Mesenchymal stem cell (in vitro differentiated cells and primary cell): ENCODE data around the gene KIF13A.

Experiments used
- DNase-seq: peaks from one replicate; pipeline ENCODE4 v3.0.0-alpha.2; 2013
- H2AFZ ChIP-seq: one replicate; pipeline ENCODE4 v1.6.1; 2013; ENCODE audit warnings: low read depth, mild to moderate bottlenecking, control low read depth, inconsistent platforms, low read length, moderate library complexity
- H2AK5ac ChIP-seq: 2 replicates; pipeline ENCODE4 v1.6.1; 2013; ENCODE audit warnings: low read length, moderate library complexity, mild to moderate bottlenecking, inconsistent platforms; ENCODE audit not compliant: severe bottlenecking
- H2BK120ac ChIP-seq: one replicate; pipeline ENCODE4 v1.6.1; 2013; ENCODE audit warnings: low read depth, mild to moderate bottlenecking, inconsistent platforms, low read length, moderate library complexity
- H2BK12ac ChIP-seq, 2 experiments: one replicate each; pipeline ENCODE4 v1.6.1; 2013; ENCODE audit warnings: inconsistent platforms in 2 of 2, low read length in 2 of 2, mild to moderate bottlenecking in 2 of 2, moderate library complexity in 2 of 2, control low read depth in 1 of 2
- H2BK15ac ChIP-seq: one replicate; pipeline ENCODE4 v1.6.1; 2013; ENCODE audit warnings: mild to moderate bottlenecking, low read depth, inconsistent platforms; ENCODE audit not compliant: poor library complexity, severe bottlenecking
- H2BK5ac ChIP-seq: 2 replicates; pipeline ENCODE4 v1.6.1; 2013; ENCODE audit warnings: low read depth, mild to moderate bottlenecking, low read length, control low read depth, inconsistent platforms; ENCODE audit not compliant: poor library complexity, severe bottlenecking
- H3K14ac ChIP-seq, 2 experiments: one replicate each; pipeline ENCODE4 v1.6.1; 2013; ENCODE audit warnings: inconsistent platforms in 2 of 2, low read length in 2 of 2, control low read depth in 1 of 2, mild to moderate bottlenecking in 1 of 2, moderate library complexity in 1 of 2
- H3K18ac ChIP-seq, 2 experiments: one replicate each; pipeline ENCODE4 v1.6.1; 2013; ENCODE audit warnings: inconsistent platforms in 2 of 2, low read length in 2 of 2, control low read depth in 1 of 2, low read depth in 1 of 2, mild to moderate bottlenecking in 1 of 2
- H3K23ac ChIP-seq, 2 experiments: one replicate each; pipeline ENCODE4 v1.6.1; 2013; ENCODE audit warnings: inconsistent platforms in 2 of 2, low read length in 2 of 2, mild to moderate bottlenecking in 2 of 2, moderate library complexity in 2 of 2, control low read depth in 1 of 2
- H3K27ac ChIP-seq: 2 replicates; pipeline ENCODE4 v1.5.1; 2013; ENCODE audit warnings: mild to moderate bottlenecking, moderate library complexity, low read length, control low read depth, inconsistent platforms; ENCODE audit not compliant: poor library complexity, severe bottlenecking
- H3K27me3 ChIP-seq, 2 experiments: 2 replicates each; pipeline versions ENCODE4 v1.6.1 to v1.7.0; 2013; ENCODE audit warnings: low read length in 2 of 2, mild to moderate bottlenecking in 2 of 2, moderate library complexity in 2 of 2, control low read depth in 1 of 2, inconsistent platforms in 1 of 2; ENCODE audit not compliant: control insufficient read depth in 1 of 2, insufficient read depth in 1 of 2
- H3K36me3 ChIP-seq, 2 experiments: 2 replicates each; pipeline versions ENCODE4 v1.6.1 to v1.7.0; 2013; ENCODE audit warnings: low read length in 2 of 2, control low read depth in 1 of 2, inconsistent platforms in 1 of 2, low read depth in 1 of 2, mild to moderate bottlenecking in 1 of 2; ENCODE audit not compliant: insufficient read depth in 2 of 2, control insufficient read depth in 1 of 2
- H3K4ac ChIP-seq, 2 experiments: one replicate each; pipeline ENCODE4 v1.6.1; 2013; ENCODE audit warnings: inconsistent platforms in 2 of 2, low read length in 2 of 2, mild to moderate bottlenecking in 2 of 2, moderate library complexity in 2 of 2, control low read depth in 1 of 2, low read depth in 1 of 2
- H3K4me1 ChIP-seq: 2 replicates; pipeline ENCODE4 v1.6.1; 2013; ENCODE audit warnings: low read depth, low read length, control low read depth; ENCODE audit not compliant: control insufficient read depth, insufficient read depth
- H3K4me2 ChIP-seq: 2 replicates; pipeline ENCODE4 v1.6.1; 2013; ENCODE audit warnings: low read length, mild to moderate bottlenecking, inconsistent platforms; ENCODE audit not compliant: poor library complexity, severe bottlenecking
- H3K4me3 ChIP-seq, 2 experiments: 2 replicates each; pipeline versions ENCODE4 v1.5.1 to v1.7.0; 2013; ENCODE audit warnings: low read length in 2 of 2, mild to moderate bottlenecking in 2 of 2, control low read depth in 1 of 2, low read depth in 1 of 2; ENCODE audit not compliant: insufficient read depth in 1 of 2
- H3K79me1 ChIP-seq: replicated peaks from 2 replicates; pipeline ENCODE4 v1.6.1; 2013; ENCODE audit warnings: mild to moderate bottlenecking, control low read depth, low read length, inconsistent platforms; ENCODE audit not compliant: poor library complexity, severe bottlenecking
- H3K9ac ChIP-seq: 2 replicates; pipeline ENCODE4 v1.7.0; 2013; ENCODE audit warnings: mild to moderate bottlenecking, low read length, moderate library complexity
- H3K9me3 ChIP-seq: 2 replicates; pipeline ENCODE4 v1.7.0; 2013; ENCODE audit warnings: mild to moderate bottlenecking, low read length; ENCODE audit not compliant: control insufficient read depth
- H4K8ac ChIP-seq: one replicate; pipeline ENCODE4 v1.6.1; 2013; ENCODE audit warnings: inconsistent platforms, mild to moderate bottlenecking, low read length, moderate library complexity
- H4K91ac ChIP-seq: one replicate; pipeline ENCODE4 v1.6.1; 2013; ENCODE audit warnings: mild to moderate bottlenecking, low read length, inconsistent platforms
- WGBS: methylation state at CpG from one replicate; pipeline ENCODE4 v1.1.7; 2013; ENCODE audit warnings: mixed read lengths; 5-methylcytosine and 5-hydroxymethylcytosine counted together

Gene KIF13A

DNA sequence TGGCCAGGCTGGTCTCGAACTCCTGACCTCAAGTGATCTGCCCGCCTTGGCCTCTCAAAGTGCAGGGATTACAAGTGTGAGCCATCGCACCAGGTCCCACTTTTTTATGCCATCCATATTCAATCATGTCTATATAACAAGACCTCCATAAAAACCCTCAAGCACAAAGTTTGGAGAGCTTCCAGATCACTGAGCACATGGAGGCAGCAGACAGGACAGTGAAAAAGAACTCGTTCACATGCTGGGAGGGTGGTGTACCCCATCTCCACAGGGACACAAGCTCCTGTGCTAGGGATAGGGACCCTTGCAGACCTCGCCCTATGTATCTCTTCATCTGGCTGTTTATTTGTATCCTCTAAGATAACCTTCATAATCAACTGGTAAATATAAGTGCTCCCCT, 30.3 kb downstream of the KIF13A start:
- WGBS, result 86% methylated on average over 5 of the region's 5 CpGs
- Histone ChIP-seq H3K18ac (peak overlapping the region in 1 of 2 experiments; percentile 82), H3K27ac (no peak overlapping the region), H4K91ac (no peak overlapping the region), H3K4ac (peak overlapping the region; percentile 45 to 57), H3K4me3 (no peak overlapping the region), H3K79me1 (peaks cover 38% of the 10 kb centered on the region), H4K8ac (no peak overlapping the region), H2BK120ac (no peak overlapping the region), H3K4me1 (no peaks in the 10 kb centered on the region), H3K36me3 (peaks cover 3 to 9% of the 10 kb centered on the region in 2 experiments), H3K14ac (no peak overlapping the region), H3K27me3 (no peaks in the 10 kb centered on the region), H2AK5ac (no peak overlapping the region), H3K4me2 (no peak overlapping the region), H2AFZ (no peak overlapping the region), H2BK5ac (no peak overlapping the region), H2BK12ac (peak overlapping the region in 1 of 2 experiments; percentile 86), H3K9ac (peak overlapping the region; percentile 42), H2BK15ac (no peak overlapping the region), H3K23ac (peak overlapping the region in 1 of 2 experiments; percentile 59), H3K9me3 (no peaks in the 10 kb centered on the region)
- DNase-seq, result no peak

DNA sequence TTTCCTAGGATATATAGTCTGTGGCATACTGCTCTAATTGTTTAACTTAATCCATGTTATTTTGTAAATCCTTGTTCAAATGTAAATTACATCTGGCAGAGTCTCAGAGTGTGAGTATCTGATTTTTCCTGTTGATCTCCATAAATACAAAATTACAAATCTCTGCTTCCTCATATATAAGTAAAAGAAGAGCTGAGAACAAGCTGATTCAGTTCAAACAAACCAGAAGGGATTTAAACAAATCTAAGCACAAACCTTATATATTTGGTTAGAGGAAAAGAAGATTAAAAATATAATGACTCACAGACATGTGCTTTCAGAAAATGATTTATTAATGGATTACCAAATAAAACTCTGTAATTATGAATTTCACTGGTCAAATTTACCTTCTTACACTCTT, 37.3 kb downstream of the KIF13A start:
- Histone ChIP-seq H4K91ac (no peak overlapping the region), H4K8ac (no peak overlapping the region), H3K27me3 (no peaks in the 10 kb centered on the region), H2AK5ac (no peak overlapping the region), H3K14ac (no peak overlapping the region), H3K36me3 (peaks cover 3 to 9% of the 10 kb centered on the region in 2 experiments), H3K4me1 (no peaks in the 10 kb centered on the region), H2BK5ac (no peak overlapping the region), H2AFZ (no peak overlapping the region), H3K27ac (no peak overlapping the region), H3K23ac (no peak overlapping the region), H3K4me2 (no peak overlapping the region), H2BK15ac (no peak overlapping the region), H2BK120ac (no peak overlapping the region), H3K4ac (no peak overlapping the region), H3K9me3 (no peaks in the 10 kb centered on the region), H2BK12ac (no peak overlapping the region), H3K4me3 (no peak overlapping the region), H3K18ac (no peak overlapping the region), H3K79me1 (peaks cover 20% of the 10 kb centered on the region), H3K9ac (peak overlapping the region; percentile 67)
- no peak for DNase-seq

DNA sequence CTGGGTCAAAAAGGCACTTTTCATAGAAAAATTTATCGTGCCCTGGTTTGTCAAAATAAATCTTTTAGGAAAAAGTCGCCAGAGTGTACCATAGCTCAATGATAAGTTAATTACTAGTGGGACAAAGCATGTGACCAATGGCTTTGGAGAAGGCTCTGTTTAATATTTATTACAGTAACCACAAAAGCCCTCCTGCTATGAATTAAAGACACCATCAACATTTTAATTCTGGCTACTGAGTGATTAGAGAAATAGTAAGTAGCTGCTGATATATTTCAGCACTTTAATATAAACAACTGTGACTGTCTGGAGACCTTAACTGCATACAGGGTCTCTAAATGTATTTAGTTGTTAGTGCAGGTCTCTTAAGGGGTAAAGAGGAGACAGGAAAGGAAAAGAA, 38.3 kb downstream of the KIF13A start:
- no peaks in the 10 kb centered on the region for H3K27me3 ChIP-seq
- H4K91ac ChIP-seq, result no peak overlapping the region
- no peak overlapping the region for H2BK120ac ChIP-seq
- H3K23ac ChIP-seq, result no peak overlapping the region
- no peak overlapping the region for H3K4me3 ChIP-seq
- no peak overlapping the region for H2BK15ac ChIP-seq
- no peak overlapping the region for H4K8ac ChIP-seq
- H2BK12ac ChIP-seq, result no peak overlapping the region
- H3K4me2 ChIP-seq, result no peak overlapping the region
- H3K4ac ChIP-seq, result no peak overlapping the region
- H3K9ac ChIP-seq, result no peak overlapping the region
- peaks cover 3 to 9% of the 10 kb centered on the region in 2 experiments for H3K36me3 ChIP-seq
- H2AK5ac ChIP-seq, result no peak overlapping the region
- no peak overlapping the region for H3K18ac ChIP-seq
- no peaks in the 10 kb centered on the region for H3K4me1 ChIP-seq
- no peak overlapping the region for H2AFZ ChIP-seq
- no peak overlapping the region for H3K27ac ChIP-seq
- no peak overlapping the region for H3K14ac ChIP-seq
- no peak overlapping the region for H2BK5ac ChIP-seq
- H3K79me1 ChIP-seq, result peaks cover 16% of the 10 kb centered on the region
- H3K9me3 ChIP-seq, result no peaks in the 10 kb centered on the region
- 83% methylated on average over 2 of the region's 2 CpGs for WGBS
- DNase-seq, result no peak

DNA sequence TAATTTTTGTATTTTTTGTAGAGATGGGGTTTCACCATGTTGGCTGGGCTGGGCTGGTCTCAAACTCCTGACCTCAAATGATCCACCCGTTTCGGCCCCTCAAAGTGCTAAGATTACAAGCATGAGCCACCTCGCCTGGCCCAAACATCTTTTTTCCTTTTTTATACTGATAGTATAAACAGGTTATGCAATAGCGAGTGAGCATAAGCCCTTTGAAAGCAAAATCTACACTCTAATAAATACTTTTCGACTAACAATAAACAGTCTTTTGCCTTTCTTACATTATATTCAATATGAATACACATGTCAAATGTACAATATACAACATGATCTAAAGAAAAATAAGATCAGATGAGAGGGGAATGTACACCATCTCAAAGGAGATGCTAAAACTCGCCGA, 38.7 kb downstream of the KIF13A start:
- H3K36me3 ChIP-seq, result peaks cover 3 to 8% of the 10 kb centered on the region in 2 experiments
- H3K23ac ChIP-seq, result no peak overlapping the region
- no peaks in the 10 kb centered on the region for H3K9me3 ChIP-seq
- peaks cover 15% of the 10 kb centered on the region for H3K79me1 ChIP-seq
- no peak overlapping the region for H3K4me2 ChIP-seq
- H3K14ac ChIP-seq, result no peak overlapping the region
- H2BK5ac ChIP-seq, result no peak overlapping the region
- no peaks in the 10 kb centered on the region for H3K4me1 ChIP-seq
- H2AK5ac ChIP-seq, result no peak overlapping the region
- H4K91ac ChIP-seq, result no peak overlapping the region
- no peak overlapping the region for H3K18ac ChIP-seq
- H2BK15ac ChIP-seq, result no peak overlapping the region
- no peak overlapping the region for H3K27ac ChIP-seq
- H3K27me3 ChIP-seq, result no peaks in the 10 kb centered on the region
- H3K4ac ChIP-seq, result no peak overlapping the region
- no peak overlapping the region for H3K4me3 ChIP-seq
- no peak overlapping the region for H2BK12ac ChIP-seq
- H4K8ac ChIP-seq, result no peak overlapping the region
- H2BK120ac ChIP-seq, result no peak overlapping the region
- 77% methylated on average over 3 of the region's 7 CpGs for WGBS
- DNase-seq, result no peak
- H3K9ac ChIP-seq, result no peak overlapping the region
- no peak overlapping the region for H2AFZ ChIP-seq
